ENCODE data around the gene ERBB3. TPM values are rescaled to one million over a fixed set of nuclear protein-coding genes. Genes with fewer than 3 reads are reported as not detected.

The ERBB3 gene
- total RNA-seq, 1 donor from 2014 or later, result 3.8 TPM

- Mint-ChIP-seq H3K27me3 (ENCODE audit: low read depth, unreplicated experiment) (peaks cover 3% of the 10 kb centered on the region), H3K36me3 (ENCODE audit: low read depth, unreplicated experiment) (peaks cover 2% of the 10 kb centered on the region), H3K9me3 (ENCODE audit: unreplicated experiment) (no peaks in the 10 kb centered on the region), H3K4me3 (ENCODE audit: unreplicated experiment) (no peak overlapping the region), H3K4me1 (ENCODE audit: low read depth, unreplicated experiment) (no peaks in the 10 kb centered on the region), H3K27ac (ENCODE audit: unreplicated experiment) (no peak overlapping the region)
- H3K79me2 ChIP-seq (ENCODE audit: insufficient read depth, low read length), result no peaks in the 10 kb centered on the region
- TF ChIP-seq CTCF (IDR thresholded peaks at IDR 0.05; ENCODE audit: insufficient read depth, low read depth, low read length) (no peak), EZH2 (IDR thresholded peaks at IDR 0.05; ENCODE audit: insufficient read depth, low read length) (no peak)
- no peaks in the 10 kb centered on the region for H4K20me1 ChIP-seq (ENCODE audit: insufficient read depth, low read length)
- H2AFZ ChIP-seq (ENCODE audit: low read depth, low read length), result no peak overlapping the region
- H3K9me3 ChIP-seq (ENCODE audit: insufficient read depth, low read depth, low read length), result no peaks in the 10 kb centered on the region
- DNase-seq (ENCODE audit: low read depth) (no peak), FAIRE-seq (no peak)
- no peak overlapping the region for H3K4me3 ChIP-seq (ENCODE audit: insufficient read depth, low read depth, low read length)
- H3K27ac ChIP-seq (ENCODE audit: low read depth, low read length), result no peak overlapping the region
- H3K4me2 ChIP-seq (ENCODE audit: low read length), result no peak overlapping the region
- no peak overlapping the region for H3K9ac ChIP-seq (ENCODE audit: low read length)
- no peaks in the 10 kb centered on the region for H3K36me3 ChIP-seq (ENCODE audit: insufficient read depth, low read length)
- H3K27me3 ChIP-seq (ENCODE audit: insufficient read depth, low read length), result peaks cover 10% of the 10 kb centered on the region
- H3K4me1 ChIP-seq (ENCODE audit: insufficient read depth, low read length), result no peaks in the 10 kb centered on the region
Observed at GRCh38 chr12:56087220-56087619, 7.3 kb downstream of the ERBB3 start.

DNA sequence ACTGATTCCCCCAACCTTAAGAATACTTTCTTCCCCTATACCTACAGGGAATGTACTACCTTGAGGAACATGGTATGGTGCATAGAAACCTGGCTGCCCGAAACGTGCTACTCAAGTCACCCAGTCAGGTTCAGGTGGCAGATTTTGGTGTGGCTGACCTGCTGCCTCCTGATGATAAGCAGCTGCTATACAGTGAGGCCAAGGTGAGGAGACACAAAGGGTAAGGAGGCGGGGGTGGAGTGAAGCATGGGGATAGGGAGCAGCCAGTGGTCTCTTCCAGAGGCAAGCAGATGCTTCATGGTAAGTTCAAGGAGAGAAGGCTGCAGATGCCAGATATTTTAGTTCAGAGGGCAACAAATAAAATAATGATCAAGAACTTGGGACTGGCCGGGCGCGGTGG, 17.8 kb downstream of the ERBB3 start:
- DNase-seq (ENCODE audit: low read depth), result no peak
- Histone ChIP-seq H4K20me1 (ENCODE audit: insufficient read depth, low read length) (no peaks in the 10 kb centered on the region), H3K9ac (ENCODE audit: low read length) (no peak overlapping the region), H3K4me3 (ENCODE audit: insufficient read depth, low read depth, low read length) (no peak overlapping the region), H3K9me3 (ENCODE audit: insufficient read depth, low read depth, low read length) (peaks cover 3% of the 10 kb centered on the region), H2AFZ (ENCODE audit: low read depth, low read length) (no peak overlapping the region), H3K79me2 (ENCODE audit: insufficient read depth, low read length) (no peaks in the 10 kb centered on the region), H3K36me3 (ENCODE audit: insufficient read depth, low read length) (no peaks in the 10 kb centered on the region), H3K4me2 (ENCODE audit: low read length) (no peak overlapping the region), H3K4me1 (ENCODE audit: insufficient read depth, low read length) (no peaks in the 10 kb centered on the region), H3K27ac (ENCODE audit: low read depth, low read length) (no peak overlapping the region), H3K27me3 (ENCODE audit: insufficient read depth, low read length) (peaks cover 19% of the 10 kb centered on the region)
- Mint-ChIP-seq H3K27ac (ENCODE audit: unreplicated experiment) (no peak overlapping the region), H3K4me3 (ENCODE audit: unreplicated experiment) (no peak overlapping the region), H3K36me3 (ENCODE audit: low read depth, unreplicated experiment) (peaks cover 4% of the 10 kb centered on the region), H3K9me3 (ENCODE audit: unreplicated experiment) (peaks cover 1% of the 10 kb centered on the region), H3K4me1 (ENCODE audit: low read depth, unreplicated experiment) (no peaks in the 10 kb centered on the region), H3K27me3 (ENCODE audit: low read depth, unreplicated experiment) (peaks cover 11% of the 10 kb centered on the region)
- no peak for FAIRE-seq
- TF ChIP-seq EZH2 (IDR thresholded peaks at IDR 0.05; ENCODE audit: insufficient read depth, low read length) (no peak), CTCF (IDR thresholded peaks at IDR 0.05; ENCODE audit: insufficient read depth, low read depth, low read length) (no peak)

GRCh38 chr12:56098592-56098991, 18.6 kb downstream of the ERBB3 start:
- no peak for FAIRE-seq
- Mint-ChIP-seq H3K4me1 (ENCODE audit: low read depth, unreplicated experiment) (peaks cover 1% of the 10 kb centered on the region), H3K27me3 (ENCODE audit: low read depth, unreplicated experiment) (peaks cover 8% of the 10 kb centered on the region), H3K9me3 (ENCODE audit: unreplicated experiment) (no peaks in the 10 kb centered on the region), H3K4me3 (ENCODE audit: unreplicated experiment) (no peak overlapping the region), H3K36me3 (ENCODE audit: low read depth, unreplicated experiment) (peaks cover 4% of the 10 kb centered on the region), H3K27ac (ENCODE audit: unreplicated experiment) (no peak overlapping the region)
- no peaks in the 10 kb centered on the region for H4K20me1 ChIP-seq (ENCODE audit: insufficient read depth, low read length)
- no peak for DNase-seq (ENCODE audit: low read depth)
- H3K4me2 ChIP-seq (ENCODE audit: low read length), result no peak overlapping the region
- no peak overlapping the region for H3K27ac ChIP-seq (ENCODE audit: low read depth, low read length)
- TF ChIP-seq EZH2 (IDR thresholded peaks at IDR 0.05; ENCODE audit: insufficient read depth, low read length) (no peak), CTCF (IDR thresholded peaks at IDR 0.05; ENCODE audit: insufficient read depth, low read depth, low read length) (no peak)
- no peak overlapping the region for H2AFZ ChIP-seq (ENCODE audit: low read depth, low read length)
- no peaks in the 10 kb centered on the region for H3K36me3 ChIP-seq (ENCODE audit: insufficient read depth, low read length)
- no peaks in the 10 kb centered on the region for H3K79me2 ChIP-seq (ENCODE audit: insufficient read depth, low read length)
- no peak overlapping the region for H3K4me3 ChIP-seq (ENCODE audit: insufficient read depth, low read depth, low read length)
- H3K27me3 ChIP-seq (ENCODE audit: insufficient read depth, low read length), result peaks cover 19% of the 10 kb centered on the region
- no peaks in the 10 kb centered on the region for H3K4me1 ChIP-seq (ENCODE audit: insufficient read depth, low read length)
- no peak overlapping the region for H3K9ac ChIP-seq (ENCODE audit: low read length)
- no peaks in the 10 kb centered on the region for H3K9me3 ChIP-seq (ENCODE audit: insufficient read depth, low read depth, low read length)
